A549 (cell line): ENCODE results near the gene TMPRSS5.

Experiments used
- CHD2 ChIP-seq: fragments of 150-350 bp; IDR thresholded peaks from 2 replicates; pipeline ENCODE4 v1.6.1; 2014; ENCODE audit warnings: low read length; ENCODE audit not compliant: partially characterized antibody
- CHD4 ChIP-seq: fragments of 200-600 bp; sonication (generic); IDR thresholded peaks from 2 replicates; pipeline ENCODE4 v1.6.1; 2016; ENCODE audit warnings: antibody characterized with exemption, mild to moderate bottlenecking, borderline replicate concordance
- TF ChIP-seq, protein P1 (sequence below): fragments of >200 bp; sonication (Bioruptor Twin); formaldehyde crosslinking; IDR thresholded peaks from 3 replicates; pipeline ENCODE4 v1.5.1; 2016

DNA sequence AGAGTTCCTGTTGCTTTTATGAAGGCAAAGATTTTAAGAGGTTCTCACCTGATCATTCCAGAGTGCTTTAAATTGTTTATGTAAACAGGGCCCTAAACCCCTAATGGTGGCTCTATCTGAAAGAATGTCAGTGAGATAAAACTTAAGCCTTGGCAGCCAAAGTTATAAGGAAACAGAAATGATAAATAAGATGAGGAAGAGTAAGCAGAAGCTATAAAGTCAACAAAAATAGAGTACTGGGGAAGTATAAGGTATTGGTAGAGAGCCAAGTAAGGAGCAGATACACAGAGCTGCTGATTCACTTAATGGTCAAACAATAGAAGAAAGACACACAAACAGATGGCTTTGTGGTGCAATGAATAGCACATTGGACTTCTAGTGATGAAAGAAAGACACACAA, 37.9 kb downstream of the TMPRSS5 start:
- TF ChIP-seq, protein P1, sequence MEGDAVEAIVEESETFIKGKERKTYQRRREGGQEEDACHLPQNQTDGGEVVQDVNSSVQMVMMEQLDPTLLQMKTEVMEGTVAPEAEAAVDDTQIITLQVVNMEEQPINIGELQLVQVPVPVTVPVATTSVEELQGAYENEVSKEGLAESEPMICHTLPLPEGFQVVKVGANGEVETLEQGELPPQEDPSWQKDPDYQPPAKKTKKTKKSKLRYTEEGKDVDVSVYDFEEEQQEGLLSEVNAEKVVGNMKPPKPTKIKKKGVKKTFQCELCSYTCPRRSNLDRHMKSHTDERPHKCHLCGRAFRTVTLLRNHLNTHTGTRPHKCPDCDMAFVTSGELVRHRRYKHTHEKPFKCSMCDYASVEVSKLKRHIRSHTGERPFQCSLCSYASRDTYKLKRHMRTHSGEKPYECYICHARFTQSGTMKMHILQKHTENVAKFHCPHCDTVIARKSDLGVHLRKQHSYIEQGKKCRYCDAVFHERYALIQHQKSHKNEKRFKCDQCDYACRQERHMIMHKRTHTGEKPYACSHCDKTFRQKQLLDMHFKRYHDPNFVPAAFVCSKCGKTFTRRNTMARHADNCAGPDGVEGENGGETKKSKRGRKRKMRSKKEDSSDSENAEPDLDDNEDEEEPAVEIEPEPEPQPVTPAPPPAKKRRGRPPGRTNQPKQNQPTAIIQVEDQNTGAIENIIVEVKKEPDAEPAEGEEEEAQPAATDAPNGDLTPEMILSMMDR = no peak
- no peak for TF ChIP-seq CHD4
- no peak for TF ChIP-seq CHD2
